Ascending aorta (tissue), 2 donors: ENCODE measurements around the gene MAPK10. TPM values are rescaled to one million over a fixed set of nuclear protein-coding genes. Genes with fewer than 3 reads are reported as not detected.

Experiments used
- DNase-seq, 2 donors: peaks; one replicate each; pipeline ENCODE4 v3.0.0-alpha.2; 2019; ENCODE audit warnings: low spot score in 2 of 2
- H3K27ac ChIP-seq, 2 donors: fragments of 200-600 bp; sonication (generic); one replicate each; pipeline ENCODE4 v1.5.1; 2016 to 2017; ENCODE audit warnings: mild to moderate bottlenecking in 1 of 2
- H3K27me3 ChIP-seq: fragments of 200-600 bp; sonication (generic); one replicate; pipeline ENCODE4 v1.5.1; 2017
- H3K36me3 ChIP-seq, 2 donors: fragments of 200-600 bp; sonication (generic); one replicate each; pipeline ENCODE4 v1.5.1; 2016
- H3K4me1 ChIP-seq, 2 donors: fragments of 200-600 bp; sonication (generic); one replicate each; pipeline ENCODE4 v1.5.1; 2016 to 2017; ENCODE audit warnings: mild to moderate bottlenecking in 1 of 2
- H3K4me3 ChIP-seq, 2 donors: fragments of 200-600 bp; sonication (generic); one replicate each; pipeline ENCODE4 v1.5.1; 2016 to 2017; ENCODE audit warnings: mild to moderate bottlenecking in 1 of 2
- H3K9me3 ChIP-seq, 2 donors: fragments of 200-600 bp; sonication (generic); one replicate each; pipeline ENCODE4 v1.5.1; 2016
- intact Hi-C: fragments of 100-400 bp; cut with DNase I; formaldehyde crosslinking; loops from one replicate; pipeline ENCODE4 v1.15.1; 2023
- total RNA-seq: library from RNA; depleted of rRNA; stranded (reverse); fragments of >200 nt; gene quantifications from one replicate; pipeline ENCODE4 v1.1.0, GENCODE V29; 2016
- TF ChIP-seq, protein P1 (sequence below), 3 experiments: fragments of 200-600 bp in 2 of 3; fragments of 450-650 bp in 1 of 3; sonication (generic) in 2 of 3; IDR thresholded peaks; one replicate each; pipeline ENCODE4 v1.5.1; 2016 to 2019; ENCODE audit warnings: antibody characterized with exemption in 3 of 3, mild to moderate bottlenecking in 1 of 3, moderate library complexity in 1 of 3

The MAPK10 gene
- total RNA-seq, 1 donor from 2014 or later = 9.3 TPM

DNA sequence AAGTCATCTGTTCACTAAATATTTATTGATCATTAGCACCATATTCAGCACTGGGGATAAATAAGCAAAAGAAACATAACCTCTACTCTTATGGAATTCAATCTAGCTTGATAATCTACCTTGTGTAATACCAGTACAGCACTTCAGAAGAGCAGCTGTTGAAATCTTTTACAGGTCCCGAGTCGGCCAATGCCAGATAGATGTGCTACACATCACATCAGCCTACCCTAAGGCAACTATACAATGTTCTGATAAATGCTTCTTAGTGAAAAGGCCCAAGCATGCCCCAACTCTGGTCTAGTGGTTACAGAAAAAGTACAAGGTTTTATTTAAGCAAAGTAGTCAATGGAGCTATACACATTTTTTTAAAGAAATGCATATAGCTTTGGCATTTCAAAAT is 68.7 kb downstream of the MAPK10 start:
- intact Hi-C loops = no loop called here
- Histone ChIP-seq H3K27ac (no peak overlapping the region), H3K4me1 (no peaks in the 10 kb centered on the region), H3K36me3 (no peaks in the 10 kb centered on the region), H3K27me3 (no peaks in the 10 kb centered on the region), H3K9me3 (no peaks in the 10 kb centered on the region), H3K4me3 (no peak overlapping the region)
- DNase-seq = no peak
- TF ChIP-seq, protein P1, sequence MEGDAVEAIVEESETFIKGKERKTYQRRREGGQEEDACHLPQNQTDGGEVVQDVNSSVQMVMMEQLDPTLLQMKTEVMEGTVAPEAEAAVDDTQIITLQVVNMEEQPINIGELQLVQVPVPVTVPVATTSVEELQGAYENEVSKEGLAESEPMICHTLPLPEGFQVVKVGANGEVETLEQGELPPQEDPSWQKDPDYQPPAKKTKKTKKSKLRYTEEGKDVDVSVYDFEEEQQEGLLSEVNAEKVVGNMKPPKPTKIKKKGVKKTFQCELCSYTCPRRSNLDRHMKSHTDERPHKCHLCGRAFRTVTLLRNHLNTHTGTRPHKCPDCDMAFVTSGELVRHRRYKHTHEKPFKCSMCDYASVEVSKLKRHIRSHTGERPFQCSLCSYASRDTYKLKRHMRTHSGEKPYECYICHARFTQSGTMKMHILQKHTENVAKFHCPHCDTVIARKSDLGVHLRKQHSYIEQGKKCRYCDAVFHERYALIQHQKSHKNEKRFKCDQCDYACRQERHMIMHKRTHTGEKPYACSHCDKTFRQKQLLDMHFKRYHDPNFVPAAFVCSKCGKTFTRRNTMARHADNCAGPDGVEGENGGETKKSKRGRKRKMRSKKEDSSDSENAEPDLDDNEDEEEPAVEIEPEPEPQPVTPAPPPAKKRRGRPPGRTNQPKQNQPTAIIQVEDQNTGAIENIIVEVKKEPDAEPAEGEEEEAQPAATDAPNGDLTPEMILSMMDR (IDR thresholded peaks at IDR 0.05) = no peak

DNA sequence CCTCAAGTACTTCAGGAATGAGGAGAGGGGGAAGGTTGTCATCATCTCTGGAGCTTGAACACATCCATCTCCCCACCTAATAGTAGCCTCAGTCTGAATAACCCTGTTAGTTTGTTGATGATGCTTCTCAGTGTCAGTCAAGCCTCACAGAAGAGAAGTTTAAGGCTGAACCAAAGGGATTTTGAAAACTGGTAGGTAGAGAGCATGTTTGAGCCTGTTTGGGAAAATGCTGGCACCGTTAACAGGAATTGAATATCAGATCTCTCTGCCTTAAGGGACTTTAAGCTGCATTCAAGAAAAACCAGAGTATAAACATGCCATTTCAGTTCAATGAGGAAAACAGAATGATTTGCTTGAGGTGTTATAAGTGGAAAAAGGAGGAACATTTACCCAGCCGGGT is 73.1 kb downstream of the MAPK10 start:
- DNase-seq = no peak
- Histone ChIP-seq H3K4me1 (no peaks in the 10 kb centered on the region), H3K4me3 (no peak overlapping the region), H3K9me3 (no peaks in the 10 kb centered on the region), H3K27ac (no peak overlapping the region), H3K36me3 (no peaks in the 10 kb centered on the region), H3K27me3 (no peaks in the 10 kb centered on the region)
- intact Hi-C loops = no loop called here
- TF ChIP-seq, protein P1 (IDR thresholded peaks at IDR 0.05) = no peak

DNA sequence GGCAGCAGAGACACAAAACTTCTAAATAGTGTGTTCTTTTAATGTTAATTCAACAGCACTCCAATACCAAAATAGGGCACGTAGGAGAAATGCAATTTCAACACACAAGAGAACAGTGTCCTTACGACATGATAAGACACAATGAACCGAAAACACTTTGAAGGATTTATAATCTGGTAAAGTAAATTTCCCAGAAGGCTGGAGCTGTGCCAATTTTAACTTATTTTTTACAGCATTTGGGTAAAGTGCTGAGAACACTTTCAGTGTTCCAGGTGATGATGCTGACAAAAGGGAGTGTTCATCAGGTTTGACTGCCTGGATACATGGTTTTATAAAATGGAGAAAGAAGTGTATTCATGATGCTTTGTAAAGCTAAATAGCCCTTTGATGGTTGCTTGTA is 76.5 kb downstream of the MAPK10 start:
- Histone ChIP-seq H3K4me3 (no peak overlapping the region), H3K4me1 (no peaks in the 10 kb centered on the region), H3K27me3 (no peaks in the 10 kb centered on the region), H3K36me3 (no peaks in the 10 kb centered on the region), H3K9me3 (no peaks in the 10 kb centered on the region), H3K27ac (no peak overlapping the region)
- no peak for DNase-seq
- intact Hi-C loops = no loop called here
- TF ChIP-seq, protein P1 (IDR thresholded peaks at IDR 0.05) = no peak

DNA sequence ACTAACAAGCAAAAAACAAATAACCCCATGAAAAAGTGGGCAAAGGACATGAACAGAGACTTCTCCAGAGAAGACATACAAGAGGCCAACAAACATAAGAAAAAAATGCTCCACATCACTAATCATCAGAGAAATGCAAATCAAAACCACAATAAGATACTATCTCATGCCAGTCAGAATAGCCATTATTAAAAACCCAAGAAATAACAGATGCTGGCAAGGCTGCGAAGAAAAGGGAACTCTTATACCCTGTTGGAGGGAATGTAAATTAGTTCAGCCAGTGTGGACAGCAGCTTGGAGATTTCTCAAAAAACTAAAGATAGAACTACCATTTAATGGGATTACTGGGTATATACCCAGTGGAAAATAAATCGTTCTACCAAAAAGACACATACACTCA is 79.6 kb downstream of the MAPK10 start:
- no peaks in the 10 kb centered on the region for H3K27me3 ChIP-seq
- H3K4me1 ChIP-seq = no peaks in the 10 kb centered on the region
- no peaks in the 10 kb centered on the region for H3K9me3 ChIP-seq
- TF ChIP-seq, protein P1 (IDR thresholded peaks at IDR 0.05) = no peak
- DNase-seq = no peak
- no peak overlapping the region for H3K4me3 ChIP-seq
- intact Hi-C loops = no loop called here
- no peak overlapping the region for H3K27ac ChIP-seq
- no peaks in the 10 kb centered on the region for H3K36me3 ChIP-seq

DNA sequence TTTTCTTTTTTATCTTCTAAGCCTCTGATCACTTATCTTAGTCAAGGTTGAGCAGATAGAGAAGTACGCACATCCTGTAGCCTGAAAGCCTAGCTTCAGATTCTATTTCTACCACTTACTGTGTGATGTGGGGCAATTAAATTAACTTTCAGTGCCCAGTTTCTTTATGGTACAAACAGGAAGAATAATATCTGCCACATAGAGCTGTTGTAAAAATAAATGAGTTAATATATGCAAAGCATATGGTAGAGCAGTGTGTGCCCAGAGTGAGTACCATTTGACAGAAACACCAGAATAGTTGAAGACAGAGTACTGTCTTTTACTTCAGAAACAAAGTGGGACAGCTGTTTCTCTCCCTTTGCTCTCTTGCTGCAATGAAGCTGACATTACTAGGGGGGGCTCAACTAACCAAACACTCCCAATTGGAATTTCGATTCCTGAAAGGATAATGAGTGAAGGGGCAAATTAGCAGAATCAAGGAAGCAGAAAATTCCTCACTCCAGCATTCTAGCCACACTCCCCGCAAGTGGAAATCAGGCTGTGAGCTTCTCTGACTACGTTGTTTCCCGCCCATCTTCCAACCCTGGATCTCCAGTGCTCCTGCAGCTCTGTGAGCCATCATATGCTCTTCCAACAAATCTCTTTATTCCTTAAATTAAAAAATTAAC is 80.4 kb downstream of the MAPK10 start:
- Histone ChIP-seq H3K27ac (no peak overlapping the region), H3K27me3 (no peaks in the 10 kb centered on the region), H3K4me3 (no peak overlapping the region), H3K4me1 (no peaks in the 10 kb centered on the region), H3K9me3 (no peaks in the 10 kb centered on the region), H3K36me3 (no peaks in the 10 kb centered on the region)
- TF ChIP-seq, protein P1 (IDR thresholded peaks at IDR 0.05) = no peak
- intact Hi-C loops = no loop called here
- no peak for DNase-seq

DNA sequence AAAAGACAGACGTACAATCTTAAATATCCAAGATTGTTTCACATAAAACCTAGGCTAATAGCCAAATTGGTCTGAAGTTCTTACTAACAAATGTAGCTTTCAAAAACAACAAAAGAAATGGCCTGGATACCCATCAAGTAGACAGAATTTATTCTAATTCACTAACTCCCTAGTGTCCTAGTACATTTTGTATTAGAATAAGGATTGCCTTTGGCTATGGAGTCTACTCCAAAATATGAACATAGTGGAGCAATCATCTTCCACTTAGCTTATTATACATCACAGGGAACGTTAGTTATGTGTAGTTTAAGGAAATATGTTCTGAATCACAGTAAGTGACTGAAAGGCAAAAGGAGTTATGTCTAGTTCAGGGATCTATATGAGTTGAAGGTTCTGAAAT is 81.7 kb downstream of the MAPK10 start:
- H3K27ac ChIP-seq = no peak overlapping the region
- intact Hi-C loops = no loop called here
- H3K4me3 ChIP-seq = no peak overlapping the region
- H3K36me3 ChIP-seq = no peaks in the 10 kb centered on the region
- no peaks in the 10 kb centered on the region for H3K4me1 ChIP-seq
- DNase-seq = no peak
- TF ChIP-seq, protein P1 (IDR thresholded peaks at IDR 0.05) = no peak
- no peaks in the 10 kb centered on the region for H3K27me3 ChIP-seq
- H3K9me3 ChIP-seq = no peaks in the 10 kb centered on the region
